GM10248 (cell line): ENCODE measurements around the gene OTX1.

ENCODE experiments used
- CTCF ChIA-PET: fragments of 300-600 bp; sonication (Branson Sonifier 250); formaldehyde crosslinking; extraction: SDS; loops from one replicate; lab custom pipeline; 2021; ENCODE audit warnings: antibody characterized with exemption; lab: Yijun Ruan, JAX
- POLR2A ChIA-PET: fragments of 350-650 bp; sonication (Branson Sonifier 250); formaldehyde crosslinking; extraction: SDS; loops from one replicate; lab custom pipeline; 2020; ENCODE audit warnings: antibody characterized with exemption; lab: Yijun Ruan, JAX
- DNase-seq: peaks from one replicate; pipeline ENCODE4 v3.0.0; 2012; ENCODE audit errors: extremely low spot score
- CTCF ChIP-seq: IDR thresholded peaks from 2 replicates; pipeline ENCODE4 v1.5.1; 2012; ENCODE audit warnings: mild to moderate bottlenecking, low read depth; ENCODE audit errors: extremely low read depth, missing control alignments, control extremely low read depth

OTX1 gene

GRCh38 chr2:63093502-63093901 lies 42.9 kb downstream of the OTX1 start:
- TF ChIP-seq CTCF, result no peak
- DNase-seq, result no peak
- ChIA-PET POLR2A (no interaction called here), CTCF (no interaction called here)

DNA sequence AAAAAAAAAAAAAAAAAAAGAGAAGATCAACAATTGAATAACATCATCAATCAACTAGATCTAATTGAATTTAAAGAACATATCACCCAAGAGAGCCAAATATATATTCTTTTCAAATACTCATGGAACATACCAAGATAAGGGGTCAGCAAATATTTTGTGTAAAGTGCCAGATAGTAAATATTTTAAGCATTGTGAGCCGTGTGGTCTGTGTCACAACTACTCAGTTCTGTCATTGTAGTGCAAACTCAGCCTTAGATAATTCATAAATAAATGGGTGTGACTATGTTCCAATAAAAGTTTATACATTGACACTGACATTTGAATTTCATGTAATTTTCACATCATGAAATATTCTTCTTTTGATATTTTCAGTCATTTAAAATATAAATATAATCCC lies 45.9 kb downstream of the OTX1 start:
- ChIA-PET CTCF (no interaction called here), POLR2A (no interaction called here)
- no peak for TF ChIP-seq CTCF

DNA sequence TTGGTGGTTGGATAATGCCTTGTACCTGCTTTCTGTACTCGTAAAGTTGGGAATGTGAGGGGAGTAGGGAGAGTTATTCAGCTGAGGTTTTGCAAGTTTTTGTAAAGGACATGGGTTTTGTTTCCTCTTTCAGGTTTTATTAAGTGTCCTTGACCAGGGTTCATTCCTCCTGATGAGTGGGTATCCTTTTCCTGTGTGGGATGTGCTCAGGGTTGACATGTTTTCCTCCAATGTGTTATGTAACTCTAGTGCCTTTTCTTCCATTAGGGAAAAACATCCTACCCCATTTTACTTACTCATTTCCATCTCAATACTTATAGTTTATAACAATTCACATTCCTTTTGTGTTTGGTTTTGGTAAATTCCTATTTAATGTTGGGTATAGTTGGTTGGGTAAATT lies 48.4 kb downstream of the OTX1 start:
- ChIA-PET POLR2A (no interaction called here), CTCF (interaction anchor here (1.1 kb wide), 1 partner anchor 70 kb away, joined by 3 read pairs; no protein-coding TSS in a partner anchor)
- no peak for DNase-seq
- TF ChIP-seq CTCF, result no peak

More for the DNA sequence above, 45.9 kb downstream of the OTX1 start:
- DNase-seq, result no peak

GRCh38 chr2:63101954-63102353 lies 51.3 kb downstream of the OTX1 start:
- TF ChIP-seq CTCF, result no peak
- ChIA-PET CTCF (no interaction called here), POLR2A (no interaction called here)
- DNase-seq, result no peak

GRCh38 chr2:63104482-63104881 lies 53.9 kb downstream of the OTX1 start:
- no peak for DNase-seq
- TF ChIP-seq CTCF, result no peak
- ChIA-PET POLR2A (no interaction called here), CTCF (no interaction called here)
